ENCODE measurements around the gene MIA2.
"Not testable (repeated sequence)": the region's sequence is repeated elsewhere in the genome, so short reads cannot be mapped to it uniquely, and the experiment has no call there.

The MIA2 gene, protein sequence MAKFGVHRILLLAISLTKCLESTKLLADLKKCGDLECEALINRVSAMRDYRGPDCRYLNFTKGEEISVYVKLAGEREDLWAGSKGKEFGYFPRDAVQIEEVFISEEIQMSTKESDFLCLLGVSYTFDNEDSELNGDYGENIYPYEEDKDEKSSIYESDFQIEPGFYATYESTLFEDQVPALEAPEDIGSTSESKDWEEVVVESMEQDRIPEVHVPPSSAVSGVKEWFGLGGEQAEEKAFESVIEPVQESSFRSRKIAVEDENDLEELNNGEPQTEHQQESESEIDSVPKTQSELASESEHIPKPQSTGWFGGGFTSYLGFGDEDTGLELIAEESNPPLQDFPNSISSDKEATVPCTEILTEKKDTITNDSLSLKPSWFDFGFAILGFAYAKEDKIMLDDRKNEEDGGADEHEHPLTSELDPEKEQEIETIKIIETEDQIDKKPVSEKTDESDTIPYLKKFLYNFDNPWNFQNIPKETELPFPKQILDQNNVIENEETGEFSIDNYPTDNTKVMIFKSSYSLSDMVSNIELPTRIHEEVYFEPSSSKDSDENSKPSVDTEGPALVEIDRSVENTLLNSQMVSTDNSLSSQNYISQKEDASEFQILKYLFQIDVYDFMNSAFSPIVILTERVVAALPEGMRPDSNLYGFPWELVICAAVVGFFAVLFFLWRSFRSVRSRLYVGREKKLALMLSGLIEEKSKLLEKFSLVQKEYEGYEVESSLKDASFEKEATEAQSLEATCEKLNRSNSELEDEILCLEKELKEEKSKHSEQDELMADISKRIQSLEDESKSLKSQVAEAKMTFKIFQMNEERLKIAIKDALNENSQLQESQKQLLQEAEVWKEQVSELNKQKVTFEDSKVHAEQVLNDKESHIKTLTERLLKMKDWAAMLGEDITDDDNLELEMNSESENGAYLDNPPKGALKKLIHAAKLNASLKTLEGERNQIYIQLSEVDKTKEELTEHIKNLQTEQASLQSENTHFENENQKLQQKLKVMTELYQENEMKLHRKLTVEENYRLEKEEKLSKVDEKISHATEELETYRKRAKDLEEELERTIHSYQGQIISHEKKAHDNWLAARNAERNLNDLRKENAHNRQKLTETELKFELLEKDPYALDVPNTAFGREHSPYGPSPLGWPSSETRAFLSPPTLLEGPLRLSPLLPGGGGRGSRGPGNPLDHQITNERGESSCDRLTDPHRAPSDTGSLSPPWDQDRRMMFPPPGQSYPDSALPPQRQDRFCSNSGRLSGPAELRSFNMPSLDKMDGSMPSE (N-terminal part only)

DNA sequence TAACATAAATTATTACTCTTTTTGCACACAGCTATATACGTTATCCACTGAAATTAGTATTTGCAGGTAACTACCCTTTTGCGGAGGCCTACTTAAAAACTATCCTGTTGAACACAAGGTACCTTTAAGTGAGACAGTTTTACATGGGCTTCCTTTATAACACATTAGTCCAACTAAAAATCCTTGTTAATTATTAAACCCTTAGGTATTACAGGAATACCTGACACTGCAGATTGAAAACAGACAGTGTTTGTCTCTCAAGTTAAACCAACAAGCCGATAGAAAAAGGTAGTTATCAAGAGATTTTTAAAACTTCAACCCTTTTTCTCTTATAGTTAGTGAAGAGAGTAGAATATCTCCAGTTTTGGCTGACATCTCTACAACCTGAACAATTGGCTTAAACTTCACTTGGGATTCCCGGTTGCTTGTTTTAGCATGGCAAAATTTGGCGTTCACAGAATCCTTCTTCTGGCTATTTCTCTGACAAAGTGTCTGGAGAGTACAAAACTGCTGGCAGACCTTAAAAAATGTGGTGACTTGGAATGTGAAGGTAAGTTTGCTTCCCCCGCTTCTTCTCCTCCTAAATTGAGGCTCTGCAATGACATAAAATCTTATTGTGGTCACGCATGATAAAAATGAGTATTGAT lies at the start of gene MIA2:
Gene MIA2 (plus strand): TSS at position 236 of the 647 bp plus-strand sequence. CDS start 200 bp downstream, at position 436.
- no peak for DNase-seq

DNA sequence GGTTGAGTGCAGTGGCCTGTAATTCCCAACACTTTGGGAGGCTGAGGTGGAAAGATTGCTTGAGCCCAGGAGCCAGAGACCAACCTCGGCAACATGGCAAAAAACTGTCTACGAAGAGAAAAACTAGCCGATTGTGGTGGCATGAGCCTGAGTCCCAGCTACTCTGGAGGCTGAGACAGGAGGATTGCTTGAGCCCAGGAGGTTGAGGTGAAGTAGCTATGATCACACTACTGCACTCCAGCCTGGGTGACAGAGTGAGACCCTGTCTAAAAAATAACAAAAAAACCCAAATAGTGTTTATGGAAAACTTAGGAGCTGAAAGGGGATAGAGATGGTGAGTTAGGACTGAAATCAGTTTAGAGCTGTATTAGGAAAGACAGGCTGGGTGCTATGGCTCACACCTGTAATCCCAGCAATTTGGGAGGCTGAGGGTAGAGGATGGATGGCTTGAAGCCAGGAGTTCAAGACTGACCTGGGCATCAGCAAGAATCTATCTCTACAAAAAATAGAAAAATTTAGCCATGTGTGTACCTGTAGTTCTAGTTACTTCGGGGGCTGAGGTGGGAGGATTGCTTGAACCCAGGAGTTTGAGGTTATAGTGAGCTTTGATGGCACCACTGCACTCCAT lies 49.0 kb upstream of the MIA2 start:
- no peak for DNase-seq

DNA sequence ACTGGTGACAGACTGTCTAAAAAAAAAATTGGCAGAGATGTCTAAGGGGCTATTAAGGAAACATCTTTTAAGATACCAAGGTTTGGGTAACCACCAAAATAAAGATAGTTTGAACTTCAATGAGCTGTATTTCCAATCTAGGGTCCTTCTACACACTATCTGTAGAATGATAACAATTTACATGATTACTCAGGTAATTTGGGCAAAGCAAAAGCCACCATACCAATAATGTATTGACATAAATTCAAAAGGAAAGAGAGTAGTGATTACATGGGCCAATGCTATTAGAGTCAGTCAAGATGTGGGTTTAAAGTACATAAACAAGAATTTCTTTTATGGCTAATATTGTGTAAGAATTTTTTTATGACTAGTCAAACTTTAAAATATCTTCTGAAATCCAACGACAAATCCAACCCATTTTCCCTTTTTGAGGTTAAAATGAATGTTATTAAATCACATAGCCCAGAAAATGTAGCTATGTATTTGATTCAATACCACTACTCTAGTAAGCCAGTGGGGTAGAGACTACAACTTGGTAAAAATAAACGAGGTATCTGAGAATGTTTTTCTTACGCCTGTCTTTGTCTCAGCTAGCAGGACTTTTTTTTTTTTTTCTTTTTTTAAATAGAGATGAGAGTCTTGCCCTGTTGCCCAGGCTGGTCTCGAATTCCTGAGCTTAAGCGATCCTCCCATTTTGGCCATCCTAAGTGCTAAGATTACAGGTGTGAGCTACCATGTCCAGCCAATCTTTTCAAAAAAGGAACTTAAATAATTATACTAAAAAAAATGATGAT lies 48.3 kb upstream of the MIA2 start:
- DNase-seq = no peak

DNA sequence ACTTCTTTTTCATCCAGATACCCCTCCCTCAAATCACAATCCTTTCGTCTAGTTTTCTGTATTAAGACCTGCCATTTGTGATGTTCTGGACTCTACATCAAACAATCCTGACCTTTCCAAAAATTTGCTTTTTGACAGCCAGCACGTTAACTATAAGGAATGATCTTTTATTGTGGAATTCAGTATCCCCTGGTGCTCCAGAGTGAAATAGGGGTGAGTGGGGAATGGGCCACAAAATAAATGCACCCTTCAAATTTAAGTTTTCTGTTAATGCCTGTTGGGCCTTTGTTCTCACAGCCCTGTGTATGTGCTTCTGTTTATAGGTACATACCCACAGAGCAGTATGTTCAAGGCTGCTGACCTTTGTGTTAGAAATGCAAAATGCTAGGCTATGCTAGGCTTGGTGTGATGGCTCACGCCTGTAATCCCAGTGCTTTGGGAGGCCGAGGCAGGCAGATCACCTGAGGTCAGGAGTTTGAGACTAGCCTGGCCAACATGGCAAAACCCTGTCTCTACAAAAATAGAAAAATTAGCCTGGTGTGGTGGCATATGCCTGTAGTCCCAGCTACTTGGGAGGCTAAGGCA lies 46.7 kb upstream of the MIA2 start:
- no peak for DNase-seq

DNA sequence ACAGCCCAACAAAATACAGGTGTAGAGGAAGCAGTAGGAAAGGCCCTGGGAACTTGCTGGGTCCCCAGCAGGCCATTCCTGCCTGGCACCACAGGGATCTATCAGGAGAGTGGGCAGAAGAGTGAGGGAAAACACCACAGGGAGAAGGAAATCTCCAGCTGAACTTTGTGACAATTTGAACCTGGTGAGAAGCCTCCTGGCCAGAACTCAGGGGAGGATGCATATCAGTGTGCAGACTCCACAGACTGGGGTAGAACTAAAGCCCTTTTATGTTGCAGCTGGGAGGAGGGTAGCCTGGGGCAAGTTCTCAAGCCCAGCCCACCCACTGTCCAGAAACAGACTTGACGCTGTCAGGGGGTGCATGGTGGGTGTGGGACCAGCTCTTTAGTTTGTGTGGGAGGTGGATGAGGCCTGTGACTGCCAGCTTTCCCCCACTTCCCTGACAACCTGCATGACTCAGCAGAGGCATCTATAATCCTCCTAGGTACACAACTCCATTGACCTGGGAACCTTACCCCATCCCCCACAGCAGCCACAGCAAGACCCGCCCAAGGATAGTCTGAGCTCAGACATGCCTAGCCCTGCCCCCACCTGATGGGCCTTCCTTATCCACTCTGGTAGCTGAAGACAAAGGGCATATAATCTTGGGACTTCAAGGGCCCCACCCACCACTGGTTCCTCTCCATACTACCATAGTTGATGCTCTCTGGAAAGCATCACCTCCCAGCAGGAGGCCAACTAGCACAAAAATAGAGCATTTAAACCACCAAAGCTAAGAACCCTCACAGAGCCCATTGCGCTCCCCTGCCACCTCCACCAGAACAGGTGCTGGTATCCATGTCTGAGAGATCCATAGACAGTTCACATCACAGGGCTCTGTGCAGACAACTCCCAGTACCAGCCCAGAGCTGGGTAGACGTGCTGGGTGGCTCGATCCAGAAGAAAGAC lies 29.8 kb upstream of the MIA2 start:
- DNase-seq = no peak

DNA sequence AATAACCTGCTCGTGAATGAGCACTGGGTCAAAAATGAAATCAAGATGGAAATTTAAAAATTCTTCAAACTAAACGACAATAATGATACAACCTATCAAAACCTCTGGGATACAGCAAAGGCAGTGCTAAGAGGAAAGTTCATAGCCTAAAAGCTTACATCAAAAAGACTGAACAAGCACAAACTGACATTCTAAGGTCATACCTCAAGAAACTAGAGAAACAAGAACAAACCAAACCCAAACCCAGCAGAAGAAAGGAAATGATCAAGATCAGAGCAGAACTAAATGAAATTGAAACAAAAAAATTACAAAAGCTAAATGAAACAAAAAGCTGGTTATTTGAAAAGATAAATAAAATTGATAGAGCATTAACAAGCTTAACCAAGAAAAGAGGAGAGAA lies 26.3 kb upstream of the MIA2 start:
- DNase-seq = not testable (repeated sequence)

DNA sequence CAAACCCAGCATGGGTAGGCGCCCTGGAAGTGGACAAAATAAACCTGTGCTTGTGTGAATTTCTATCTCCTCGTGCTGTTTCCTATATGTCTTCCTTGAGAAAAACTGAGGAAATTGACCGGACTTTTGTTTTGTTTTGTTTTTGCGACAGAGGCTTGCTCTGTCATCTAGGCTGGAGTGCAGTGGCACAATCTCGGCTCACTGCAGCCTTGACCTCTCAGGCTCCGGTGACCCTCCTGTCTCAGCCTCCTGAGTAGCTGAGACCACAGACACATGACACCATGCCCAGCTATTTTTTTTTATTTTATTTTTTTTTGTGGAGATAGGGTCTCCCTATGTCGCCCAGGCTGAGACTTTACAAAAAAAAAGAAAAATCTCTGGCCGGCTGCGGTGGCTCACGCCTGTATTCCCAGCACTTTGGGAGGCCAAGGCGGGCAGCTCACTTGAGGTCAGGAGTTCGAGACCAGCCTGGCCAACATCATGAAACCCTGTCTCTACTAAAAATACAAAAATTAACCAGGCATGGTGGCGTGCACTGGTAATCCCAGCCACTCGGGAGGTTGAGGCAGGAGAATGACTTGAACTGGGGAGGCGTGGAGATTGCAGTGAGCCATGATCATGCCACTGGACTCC lies 22.5 kb upstream of the MIA2 start:
- no peak for DNase-seq

DNA sequence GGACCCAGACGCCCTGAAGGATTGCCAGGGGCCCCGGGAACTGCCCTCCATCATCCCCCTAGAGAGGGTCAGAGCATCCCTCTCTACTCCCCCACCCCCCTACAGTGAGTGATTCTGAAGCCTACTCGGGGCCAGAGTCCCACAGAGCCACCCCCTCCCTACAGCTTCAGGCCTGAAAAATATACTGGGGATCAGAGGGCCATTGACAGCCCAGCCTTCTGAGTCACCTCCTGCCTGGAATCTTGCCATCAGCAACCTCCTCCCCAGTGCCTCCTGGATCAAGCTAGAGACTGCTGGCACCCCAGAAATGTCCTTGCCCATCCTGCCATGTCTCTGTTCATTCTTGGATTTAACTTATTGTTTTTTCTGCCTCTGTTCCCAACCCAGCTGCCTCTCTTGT lies 21.7 kb upstream of the MIA2 start:
- DNase-seq = no peak

DNA sequence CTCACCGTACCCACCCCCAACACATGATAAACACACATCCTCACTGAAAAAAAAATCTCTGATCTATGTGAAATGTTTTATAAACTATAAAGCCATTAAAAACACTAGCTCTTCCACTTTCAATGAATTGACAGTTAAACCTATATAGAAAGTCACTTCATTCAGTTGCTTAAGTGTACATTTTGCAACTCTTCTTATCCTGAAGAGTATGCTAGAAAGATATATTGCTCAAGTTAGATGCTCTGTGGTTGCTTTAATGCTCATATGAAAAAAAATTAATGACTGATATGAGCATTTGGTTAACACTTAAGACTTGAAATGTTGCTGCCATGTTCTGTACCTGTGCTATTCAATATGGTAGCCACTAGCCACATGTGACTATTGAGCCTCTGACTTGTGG lies 21.0 kb upstream of the MIA2 start:
- no peak for DNase-seq

DNA sequence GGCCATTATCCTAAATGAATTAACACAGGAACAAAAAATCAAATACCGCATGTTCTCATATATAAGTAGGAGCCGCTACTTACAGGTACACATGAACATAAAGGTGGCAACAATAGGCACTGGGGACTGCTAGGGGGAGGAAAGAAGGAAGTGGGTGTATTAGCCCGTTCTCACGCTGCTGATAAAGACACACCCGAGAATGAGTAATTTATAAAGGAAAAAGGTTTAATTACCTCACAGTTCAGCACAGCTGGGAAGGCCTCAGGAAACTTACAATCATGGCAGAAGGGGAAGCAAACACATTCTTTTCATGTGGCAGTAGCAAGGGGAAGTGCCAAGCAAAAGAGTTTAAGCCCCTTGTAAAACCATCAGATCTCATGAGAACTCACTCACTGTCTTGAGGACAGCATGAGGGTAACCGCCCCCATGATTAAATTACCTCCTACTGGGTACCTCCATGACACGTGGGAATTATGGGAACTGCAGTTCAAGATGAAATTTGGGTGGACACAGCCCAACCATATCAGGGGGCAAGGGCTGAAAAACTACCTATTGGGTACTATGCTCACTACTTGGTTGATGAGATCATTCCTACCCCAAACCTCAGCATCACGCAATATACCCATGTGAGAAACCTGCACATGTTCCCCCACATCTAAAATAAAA lies 16.4 kb upstream of the MIA2 start:
- DNase-seq = peak; percentile 22

DNA sequence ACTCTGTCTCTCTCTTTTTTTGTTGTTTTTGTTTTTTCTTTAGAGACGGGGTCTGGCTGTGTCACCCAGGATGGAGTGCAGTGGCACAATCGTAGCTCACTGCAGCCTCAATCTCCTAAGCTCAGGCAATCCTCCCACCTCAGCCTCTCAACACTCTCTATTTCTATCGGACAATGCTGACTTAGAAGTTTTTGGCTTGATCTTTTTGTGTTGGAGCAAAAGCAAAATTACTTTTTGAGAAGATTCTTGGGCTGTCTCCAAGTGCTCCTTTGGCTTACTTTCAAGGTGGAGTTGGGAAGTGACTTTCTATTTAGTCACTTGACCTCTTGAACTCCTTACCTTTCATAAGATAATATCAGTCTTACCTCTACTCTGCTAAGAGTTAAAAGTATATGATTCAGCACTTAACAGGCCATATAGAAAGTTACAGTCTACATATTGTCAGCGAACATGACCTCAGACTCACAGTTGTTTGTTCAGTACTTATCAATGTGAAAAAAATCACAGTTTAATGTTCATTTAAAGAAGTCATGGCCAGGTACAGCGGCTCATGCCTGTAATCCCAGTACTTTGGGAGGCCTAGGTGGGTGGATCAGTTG lies 15.4 kb upstream of the MIA2 start:
- no peak for DNase-seq

DNA sequence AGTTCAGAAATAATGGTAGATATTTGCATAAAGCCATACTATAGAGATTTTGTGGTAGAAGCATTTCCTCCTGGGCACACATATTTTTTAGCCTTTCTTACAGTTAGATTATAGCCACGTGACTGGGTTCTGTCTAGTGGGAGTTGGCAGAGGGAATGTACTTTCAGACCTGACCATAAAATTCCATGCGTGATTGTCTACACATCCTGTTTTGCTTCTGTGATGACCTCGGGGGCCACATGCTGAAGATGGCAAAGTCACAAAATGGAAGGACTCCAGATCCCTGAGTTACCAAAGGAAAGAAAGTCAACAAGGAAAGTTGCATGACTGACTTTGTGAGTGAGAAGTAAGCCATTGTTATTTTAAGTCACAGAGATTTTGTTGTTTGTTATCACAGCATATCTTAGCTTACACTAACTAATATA lies 14.6 kb upstream of the MIA2 start:
- no peak for DNase-seq

DNA sequence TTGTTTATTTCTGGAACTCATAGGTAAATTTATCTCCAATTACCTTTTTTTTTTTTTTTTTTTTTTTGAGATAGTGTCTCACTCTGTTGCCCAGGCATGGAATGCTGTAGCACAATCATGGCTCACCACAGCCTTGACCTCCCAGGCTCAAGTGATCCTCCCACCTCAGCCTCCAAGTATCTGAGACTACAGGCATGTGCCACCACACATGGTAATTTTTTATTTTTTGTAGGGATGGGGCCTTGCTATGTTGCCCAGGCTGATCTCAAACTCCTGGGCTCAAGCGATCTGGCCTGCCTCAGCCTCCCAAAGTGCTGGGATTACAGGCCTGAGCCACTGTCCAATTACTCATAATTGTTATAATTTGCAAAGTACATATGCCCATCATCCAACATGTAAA lies 13.2 kb upstream of the MIA2 start:
- DNase-seq = not testable (repeated sequence)

DNA sequence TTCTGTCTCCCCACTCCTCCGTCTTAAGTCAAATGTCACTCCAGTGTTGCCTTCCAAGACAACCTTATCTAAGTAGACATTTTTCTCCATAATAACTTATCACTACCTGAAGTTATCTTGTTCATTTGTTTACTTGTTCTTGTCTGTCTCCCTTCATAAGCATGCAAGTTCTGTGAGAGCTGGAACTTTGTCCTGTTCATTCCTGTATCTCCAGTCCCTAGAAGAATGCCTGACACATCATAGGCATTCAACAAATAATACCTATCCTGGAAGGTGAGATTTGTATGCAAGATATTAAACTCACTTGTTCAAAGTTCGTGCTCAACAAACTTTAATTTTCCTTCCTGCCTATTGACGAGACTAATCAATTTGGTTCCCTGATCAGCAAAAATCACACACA lies 5.7 kb upstream of the MIA2 start:
- DNase-seq = no peak

DNA sequence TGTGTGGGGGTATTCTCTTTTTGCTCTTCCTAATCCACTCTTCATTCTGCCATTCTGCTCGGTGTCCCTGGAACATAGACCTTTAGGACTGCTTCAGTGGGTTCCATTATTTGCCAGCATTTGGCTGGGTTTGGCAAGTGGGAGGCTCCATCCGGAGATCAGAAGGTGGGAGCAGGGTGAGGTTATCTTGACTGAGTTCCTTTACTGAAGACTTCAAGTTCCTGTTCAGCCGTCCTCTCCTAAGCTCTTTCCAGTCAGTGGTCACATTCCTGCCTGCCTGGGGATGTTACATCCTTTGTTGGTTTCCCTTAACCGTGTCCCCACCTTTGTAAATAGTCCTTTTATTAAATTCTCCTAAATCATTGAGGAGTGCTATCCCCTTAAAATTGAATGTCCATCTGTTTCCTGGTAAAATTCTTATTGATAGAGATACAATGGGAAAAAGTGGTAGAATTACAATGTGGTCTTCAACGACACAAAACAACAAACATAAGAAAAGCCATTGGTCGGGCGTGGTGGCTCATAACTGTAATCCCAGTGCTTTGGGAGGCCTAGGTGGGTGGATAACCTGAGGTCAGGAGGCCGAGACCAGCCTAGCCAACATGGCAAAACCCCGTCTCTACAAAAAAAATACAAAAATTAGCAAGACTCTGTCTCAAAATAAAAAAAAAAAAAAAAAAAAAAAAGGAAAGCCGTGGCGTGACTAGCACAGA lies 5.0 kb upstream of the MIA2 start:
- DNase-seq = no peak

DNA sequence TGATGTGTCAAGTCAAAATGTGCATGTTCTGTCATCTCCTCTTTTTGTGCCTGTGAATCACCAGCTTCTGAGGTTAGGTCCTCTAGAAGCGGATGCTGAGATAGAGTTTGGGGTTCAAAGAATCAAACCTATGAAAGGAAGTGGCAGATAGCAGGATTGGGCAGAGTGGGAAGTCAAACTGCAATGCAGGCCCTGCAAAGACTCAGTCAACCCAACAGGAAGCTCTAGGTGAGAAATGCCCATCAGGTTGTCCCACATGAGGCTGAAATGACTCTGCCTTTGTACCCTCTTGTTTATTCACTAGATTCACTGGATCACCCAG lies 4.5 kb upstream of the MIA2 start:
- peak; percentile 64 for DNase-seq

DNA sequence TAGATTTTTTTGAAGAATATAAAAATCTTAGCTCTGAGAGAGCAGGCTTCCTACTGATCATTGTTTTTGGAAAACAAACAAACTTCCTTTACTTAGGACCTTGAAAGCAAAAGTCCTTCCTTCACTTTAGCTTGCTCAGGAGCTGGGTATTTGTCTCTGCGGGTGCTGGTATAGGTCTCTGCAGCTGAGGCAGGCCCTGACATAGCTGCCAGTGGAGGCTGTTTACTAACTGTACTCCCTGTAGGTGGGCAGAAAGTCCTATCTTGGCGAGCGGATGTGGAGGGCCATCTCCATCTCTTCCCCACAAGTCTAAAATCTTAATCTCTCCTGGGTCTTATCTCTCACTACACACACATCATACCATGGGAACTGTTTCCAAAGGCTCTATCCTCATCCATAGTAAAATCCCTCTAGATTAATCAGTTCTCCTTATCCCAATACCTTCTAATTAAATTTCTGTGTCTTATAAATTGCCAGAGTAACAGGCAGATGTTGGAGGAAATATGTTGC lies 4.1 kb upstream of the MIA2 start:
- DNase-seq = no peak
